Measurements from ENCODE around the gene GPR15.

DNA sequence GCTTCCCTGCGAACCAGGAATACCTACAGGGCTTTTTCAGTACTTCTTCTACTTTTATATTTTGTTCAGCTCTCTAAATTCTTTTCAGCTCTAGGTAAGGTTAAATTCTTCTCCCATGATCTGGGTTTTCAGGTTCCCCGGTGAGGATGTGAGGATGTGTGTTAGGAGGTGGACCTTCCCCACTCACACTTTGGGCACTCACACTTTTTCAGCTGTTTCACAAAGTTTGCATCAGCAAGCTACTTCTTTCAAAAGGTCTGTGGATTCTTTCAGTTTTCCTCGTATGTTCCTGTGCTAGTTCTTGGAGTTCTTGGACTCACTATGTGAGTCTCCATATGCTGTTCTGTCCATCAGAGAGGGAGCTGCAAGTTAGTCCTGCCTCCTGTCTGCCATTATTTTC lies 48.2 kb upstream of the GPR15 start:
- TF ChIP-seq CTCF (IDR thresholded peaks at IDR 0.05): no peak
- no peak for TF ChIP-seq ZFX (IDR thresholded peaks at IDR 0.05; ENCODE audit: borderline replicate concordance)

Measured in 22Rv1 (cell line).